ENCODE measurements around the gene BRINP2.

DNA sequence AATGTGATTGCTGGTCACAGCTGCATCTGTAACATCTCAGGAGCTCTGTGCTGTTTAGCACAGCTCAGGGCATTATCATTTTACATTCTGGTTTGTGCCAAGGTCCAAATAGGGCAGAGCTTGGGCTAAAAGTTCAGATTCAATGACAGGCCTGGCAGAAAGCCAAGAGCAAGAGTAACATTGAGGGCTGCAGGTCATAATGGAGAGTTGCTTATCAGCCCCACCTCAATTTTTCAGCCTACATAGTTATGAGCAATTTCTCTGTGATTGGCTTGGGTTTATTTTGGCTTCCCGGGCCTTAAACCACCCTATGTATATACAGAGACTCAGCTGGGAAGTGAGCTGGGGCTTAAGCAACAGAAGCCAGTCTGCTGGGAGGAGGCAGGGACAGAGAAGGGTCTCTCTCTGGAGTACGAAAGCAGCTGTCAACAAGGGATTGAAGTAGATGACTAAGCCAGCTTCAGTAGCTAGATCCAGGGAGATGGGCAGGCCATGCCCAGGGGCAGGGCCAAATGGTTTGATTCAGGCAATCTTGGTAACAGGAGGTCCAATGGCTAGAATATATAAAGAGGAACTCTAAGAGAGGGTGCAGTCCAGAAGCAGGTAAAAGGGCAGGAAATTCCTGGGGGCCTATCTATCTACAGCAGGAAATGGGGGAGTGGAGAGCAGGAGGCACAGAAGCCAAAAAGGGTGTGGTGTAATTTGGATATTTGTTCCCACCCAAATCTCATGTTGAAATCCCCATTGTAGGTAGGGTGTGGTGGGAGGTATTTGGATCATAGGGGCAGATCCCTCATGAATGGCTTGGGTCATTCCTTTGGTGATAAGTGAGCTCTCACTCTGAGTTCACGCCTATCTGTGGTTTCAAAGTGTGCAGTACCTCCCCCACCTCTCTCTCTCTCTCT is 49.0 kb downstream of the BRINP2 start:
- TF ChIP-seq CTCF (IDR thresholded peaks at IDR 0.05) (no peak), POLR2A (IDR thresholded peaks at IDR 0.05) (no peak), POLR2AphosphoS5 (IDR thresholded peaks at IDR 0.05) (no peak), EP300 (IDR thresholded peaks at IDR 0.05) (no peak)

All from sigmoid colon (tissue), 4 donors.